ENCODE data around the gene TDP2. TPM values are rescaled to one million over a fixed set of nuclear protein-coding genes. Genes with fewer than 3 reads are reported as not detected.
A peak's percentile ranks its signal among the peaks of the same experiment; 100 is the strongest.
"Not testable (repeated sequence)": the region's sequence is repeated elsewhere in the genome, so short reads cannot be mapped to it uniquely, and the experiment has no call there.

TDP2 gene
- total and polyA plus RNA-seq, 8 donors = 18.7 to 112 (median 27.5) TPM

- DNase-seq = no peak
- H3K36me3 ChIP-seq = no peaks in the 10 kb centered on the region
- no peaks in the 10 kb centered on the region for H3K27me3 ChIP-seq
- H3K4me1 ChIP-seq = peaks cover 0 to 16% (median 10%) of the 10 kb centered on the region in 4 donors
- intact Hi-C loops (cut with DNase I; ENCODE audit: low total_unique reads) = no loop called here
- H3K9me3 ChIP-seq = peaks cover 0 to 13% (median 0%) of the 10 kb centered on the region in 4 donors
- H3K4me3 ChIP-seq = no peak overlapping the region
- WGBS, 5 donors = 84 to 92% (median 88%) methylated on average over 6 of the region's 6 CpGs
- no peak for TF ChIP-seq EP300 (IDR thresholded peaks at IDR 0.05)
- no peak overlapping the region for H3K27ac ChIP-seq
Observed at GRCh38 chr6:24672620-24673182, 6.0 kb upstream of the TDP2 start.

GRCh38 chr6:24671077-24671476, 4.4 kb upstream of the TDP2 start:
- H3K9me3 ChIP-seq = peaks cover 0 to 13% (median 0%) of the 10 kb centered on the region in 4 donors
- intact Hi-C loops (cut with DNase I; ENCODE audit: low total_unique reads); DNase-seq; H3K27ac ChIP-seq; H3K27me3 ChIP-seq; H3K4me3 ChIP-seq; H3K36me3 ChIP-seq: not testable (repeated sequence)
- 95 to 100% (median 97%) methylated on average over 4 of the region's 4 CpGs for WGBS, 5 donors
- peaks cover 0 to 21% (median 16%) of the 10 kb centered on the region in 4 donors for H3K4me1 ChIP-seq

- H3K4me3 ChIP-seq; H3K27me3 ChIP-seq; H3K36me3 ChIP-seq; intact Hi-C loops (cut with DNase I; ENCODE audit: low total_unique reads); DNase-seq; H3K27ac ChIP-seq: not testable (repeated sequence)
- Histone ChIP-seq H3K4me1 (peaks cover 5 to 27% (median 22%) of the 10 kb centered on the region in 4 donors), H3K9me3 (peaks cover 0 to 13% (median 0%) of the 10 kb centered on the region in 4 donors)
Observed at GRCh38 chr6:24670492-24670891, 3.8 kb upstream of the TDP2 start.

- Histone ChIP-seq H3K27ac (no peak overlapping the region), H3K4me3 (no peak overlapping the region), H3K9me3 (peaks cover 0 to 13% (median 0%) of the 10 kb centered on the region in 4 donors), H3K36me3 (peaks cover 0 to 12% (median 6%) of the 10 kb centered on the region in 4 donors), H3K27me3 (no peaks in the 10 kb centered on the region), H3K4me1 (peaks cover 9 to 41% (median 32%) of the 10 kb centered on the region in 4 donors)
- WGBS, 5 donors = 87 to 97% (median 96%) methylated on average over 9 of the region's 9 CpGs
- intact Hi-C loops (cut with DNase I; ENCODE audit: low total_unique reads) = no loop called here
- no peak for DNase-seq
- no peak for TF ChIP-seq POLR2AphosphoS5 (IDR thresholded peaks at IDR 0.05)
- no peak for TF ChIP-seq CTCF (IDR thresholded peaks at IDR 0.05)
- TF ChIP-seq POLR2A (IDR thresholded peaks at IDR 0.05) = no peak
- TF ChIP-seq EP300 (IDR thresholded peaks at IDR 0.05) = no peak
Observed at GRCh38 chr6:24668997-24669361, 2.3 kb upstream of the TDP2 start.

GRCh38 chr6:24668066-24668996, 1.6 kb upstream of the TDP2 start:
- intact Hi-C loops (cut with DNase I; ENCODE audit: low total_unique reads) = not testable (repeated sequence)
- peaks cover 9 to 47% (median 35%) of the 10 kb centered on the region in 4 donors for H3K4me1 ChIP-seq

GRCh38 chr6:24667378-24667803, 692 bp upstream of the TDP2 start:
- Histone ChIP-seq H3K36me3 (peaks cover 0 to 27% (median 22%) of the 10 kb centered on the region in 4 donors), H3K27ac (peak overlapping the region; percentile 87 to 93 (median 93)), H3K27me3 (no peaks in the 10 kb centered on the region), H3K9me3 (peaks cover 0 to 9% (median 0%) of the 10 kb centered on the region in 4 donors), H3K4me3 (peak overlapping the region; percentile 70 to 90 (median 81)), H3K4me1 (peaks cover 9 to 52% (median 38%) of the 10 kb centered on the region in 4 donors)
- intact Hi-C loops (cut with DNase I; ENCODE audit: low total_unique reads) = no loop called here
- peak in 1 of 2 donors; percentile 63 for DNase-seq
- no peak for TF ChIP-seq POLR2A (IDR thresholded peaks at IDR 0.05)
- no peak for TF ChIP-seq EP300 (IDR thresholded peaks at IDR 0.05)
- WGBS, 5 donors = 1 to 4% (median 1%) methylated on average over 9 of the region's 9 CpGs

More at GRCh38 chr6:24668066-24668996, 1.6 kb upstream of the TDP2 start:
- Histone ChIP-seq H3K27ac (peak overlapping the region in 3 of 5 donors; percentile 92 to 93 (median 93)), H3K36me3 (peaks cover 0 to 18% (median 13%) of the 10 kb centered on the region in 4 donors), H3K4me3 (peak overlapping the region in 3 of 4 donors; percentile 70 to 82 (median 80)), H3K9me3 (peaks cover 0 to 12% (median 0%) of the 10 kb centered on the region in 4 donors)
- H3K27me3 ChIP-seq, DNase-seq: not testable (repeated sequence)
- WGBS, 5 donors = 91 to 97% (median 95%) methylated on average over 18 of the region's 18 CpGs

All from stomach (tissue), 9 donors.